ENCODE results near the gene TAS2R60. TPM values are rescaled to one million over a fixed set of nuclear protein-coding genes. Genes with fewer than 3 reads are reported as not detected.

The TAS2R60 gene
- total and polyA plus RNA-seq, 2 experiments from 2014 or later, result 0.37 to 4.0 TPM

DNA sequence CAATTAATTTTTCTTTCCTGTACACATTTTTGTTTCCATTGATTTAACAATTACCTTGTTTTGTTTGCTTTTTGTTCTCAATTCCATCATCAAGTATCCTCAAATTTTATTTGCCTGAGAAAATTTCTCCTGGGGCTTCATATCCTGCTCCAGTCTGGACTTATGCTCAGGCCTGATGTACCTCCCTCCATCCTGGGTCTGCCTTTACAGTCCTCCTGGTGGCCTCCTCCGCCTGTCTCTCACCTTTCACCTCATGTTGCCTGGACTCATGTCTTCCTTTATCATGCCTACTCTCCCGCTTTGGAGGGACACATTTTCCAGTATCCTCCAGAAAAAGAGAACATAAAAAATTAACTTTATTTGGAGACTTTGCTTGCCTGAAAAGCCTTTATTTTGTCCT, 12.1 kb upstream of the TAS2R60 start:
- Histone ChIP-seq H3K79me2 (replicated peaks; ENCODE audit: insufficient read depth) (no peaks in the 10 kb centered on the region), H3K4me1 (ENCODE audit: insufficient read depth) (peaks cover 4% of the 10 kb centered on the region), H3K27ac (ENCODE audit: low read depth) (no peak overlapping the region), H3K4me3 (no peak overlapping the region), H3K9me2 (ENCODE audit: insufficient read depth) (no peaks in the 10 kb centered on the region), H2AFZ (no peak overlapping the region), H4K20me1 (replicated peaks; ENCODE audit: insufficient read depth) (no peaks in the 10 kb centered on the region), H3K36me3 (ENCODE audit: insufficient read depth) (no peaks in the 10 kb centered on the region), H3F3A (replicated peaks; ENCODE audit: low read depth) (no peaks in the 10 kb centered on the region), H3K27me3 (ENCODE audit: insufficient read depth) (no peaks in the 10 kb centered on the region), H3K4me2 (no peak overlapping the region)
- TF ChIP-seq ZNF331 (CRISPR knock-in tag; IDR thresholded peaks at IDR 0.05; ENCODE audit: low read depth) (no peak), REST (IDR thresholded peaks at IDR 0.05; ENCODE audit: unreplicated experiment) (no peak), EZH2phosphoT487 (IDR thresholded peaks at IDR 0.05; ENCODE audit: unreplicated experiment) (no peak), POLR2AphosphoS5 (IDR thresholded peaks at IDR 0.05; ENCODE audit: low read depth) (no peak), ZNF114 (CRISPR knock-in tag; IDR thresholded peaks at IDR 0.05) (no peak), CREB1 (CRISPR knock-in tag; IDR thresholded peaks at IDR 0.05; ENCODE audit: low read depth) (no peak), ETS1 (IDR thresholded peaks at IDR 0.05) (no peak), STAT1 (IDR thresholded peaks at IDR 0.05; ENCODE audit: unreplicated experiment) (no peak), ZNF462 (CRISPR knock-in tag; IDR thresholded peaks at IDR 0.05) (no peak), EZH2 (IDR thresholded peaks at IDR 0.05; ENCODE audit: low read depth, unreplicated experiment) (no peak), JUNB (IDR thresholded peaks at IDR 0.05; ENCODE audit: unreplicated experiment) (no peak), NANOG (IDR thresholded peaks at IDR 0.05; ENCODE audit: borderline replicate concordance) (no peak)
- TF ChIP-seq, protein P1, sequence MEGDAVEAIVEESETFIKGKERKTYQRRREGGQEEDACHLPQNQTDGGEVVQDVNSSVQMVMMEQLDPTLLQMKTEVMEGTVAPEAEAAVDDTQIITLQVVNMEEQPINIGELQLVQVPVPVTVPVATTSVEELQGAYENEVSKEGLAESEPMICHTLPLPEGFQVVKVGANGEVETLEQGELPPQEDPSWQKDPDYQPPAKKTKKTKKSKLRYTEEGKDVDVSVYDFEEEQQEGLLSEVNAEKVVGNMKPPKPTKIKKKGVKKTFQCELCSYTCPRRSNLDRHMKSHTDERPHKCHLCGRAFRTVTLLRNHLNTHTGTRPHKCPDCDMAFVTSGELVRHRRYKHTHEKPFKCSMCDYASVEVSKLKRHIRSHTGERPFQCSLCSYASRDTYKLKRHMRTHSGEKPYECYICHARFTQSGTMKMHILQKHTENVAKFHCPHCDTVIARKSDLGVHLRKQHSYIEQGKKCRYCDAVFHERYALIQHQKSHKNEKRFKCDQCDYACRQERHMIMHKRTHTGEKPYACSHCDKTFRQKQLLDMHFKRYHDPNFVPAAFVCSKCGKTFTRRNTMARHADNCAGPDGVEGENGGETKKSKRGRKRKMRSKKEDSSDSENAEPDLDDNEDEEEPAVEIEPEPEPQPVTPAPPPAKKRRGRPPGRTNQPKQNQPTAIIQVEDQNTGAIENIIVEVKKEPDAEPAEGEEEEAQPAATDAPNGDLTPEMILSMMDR (conservative IDR thresholded peaks at IDR 0.05; ENCODE audit: low read depth in 2 of 2), result no peak
- Mint-ChIP-seq H3K4me1 (peaks cover 5% of the 10 kb centered on the region), H3K27ac (no peak overlapping the region), H3K4me3 (no peak overlapping the region), H3K36me3 (ENCODE audit: low read depth) (no peaks in the 10 kb centered on the region), H3K9me3 (no peaks in the 10 kb centered on the region; the same call in 2 of the 3 replicates), H3K27me3 (ENCODE audit: insufficient read depth, low read depth, poor library complexity) (peaks cover 2% of the 10 kb centered on the region)
- no peak for DNase-seq (ENCODE audit: low spot score)
- no peak for ATAC-seq
